NCI-H510A (cell line): ENCODE measurements around the gene FOXP3.
"Not testable (repeated sequence)": the region's sequence is repeated elsewhere in the genome, so short reads cannot be mapped to it uniquely, and the experiment has no call there.

Source experiments
- DNase-seq: peaks from one replicate; lab custom pipeline; 2025; lab: John Stamatoyannopoulos, UW

FOXP3 gene

GRCh38 chrX:49264460-49264859 lies at the start of gene FOXP3:
TSS of gene FOXP3 (minus strand) at chrX:49264710. CDS start at chrX:49258505, 6,205 bp downstream.
- DNase-seq, result no peak

GRCh38 chrX:49312176-49312575 lies 47.7 kb upstream of the FOXP3 start:
- DNase-seq, result no peak

- no peak for DNase-seq
Observed at GRCh38 chrX:49310371-49310770, 45.9 kb upstream of the FOXP3 start.

GRCh38 chrX:49309401-49309981 lies 45.0 kb upstream of the FOXP3 start:
- DNase-seq, result no peak

GRCh38 chrX:49308604-49309269 lies 44.2 kb upstream of the FOXP3 start:
- no peak for DNase-seq

GRCh38 chrX:49307775-49308174 lies 43.3 kb upstream of the FOXP3 start:
- DNase-seq, result not testable (repeated sequence)

- no peak for DNase-seq
Observed at GRCh38 chrX:49303346-49303745, 38.8 kb upstream of the FOXP3 start, which contains the start of gene GAGE10. TSS of gene GAGE10 (plus strand) at chrX:49303646. CDS start at chrX:49304860, 1,214 bp downstream.

GRCh38 chrX:49300703-49301102 lies 36.2 kb upstream of the FOXP3 start:
- DNase-seq, result no peak

- DNase-seq, result not testable (repeated sequence)
Observed at GRCh38 chrX:49299293-49299692, 34.8 kb upstream of the FOXP3 start.

GRCh38 chrX:49292400-49293362 lies 28.2 kb upstream of the FOXP3 start:
- no peak for DNase-seq

- DNase-seq, result no peak
Observed at GRCh38 chrX:49291615-49292337, 27.3 kb upstream of the FOXP3 start.

GRCh38 chrX:49290215-49290614 lies 25.7 kb upstream of the FOXP3 start:
- DNase-seq, result no peak

- no peak for DNase-seq
Observed at GRCh38 chrX:49287665-49288064, 23.2 kb upstream of the FOXP3 start.

- no peak for DNase-seq
Observed at GRCh38 chrX:49286581-49286980, 22.1 kb upstream of the FOXP3 start.

GRCh38 chrX:49286136-49286535 lies 21.6 kb upstream of the FOXP3 start:
- no peak for DNase-seq

GRCh38 chrX:49284212-49284611 lies 19.7 kb upstream of the FOXP3 start:
- DNase-seq, result no peak

GRCh38 chrX:49282647-49283011 lies 18.1 kb upstream of the FOXP3 start:
- DNase-seq, result no peak

GRCh38 chrX:49278081-49278480 lies 13.6 kb upstream of the FOXP3 start:
- DNase-seq, result no peak

- DNase-seq, result no peak
Observed at GRCh38 chrX:49277535-49277830, 13.0 kb upstream of the FOXP3 start.

- no peak for DNase-seq
Observed at GRCh38 chrX:49276671-49277534, 12.4 kb upstream of the FOXP3 start.

- no peak for DNase-seq
Observed at GRCh38 chrX:49276207-49276606, 11.7 kb upstream of the FOXP3 start.
